Measurements from ENCODE around the gene KCNJ6. TPM values are rescaled to one million over a fixed set of nuclear protein-coding genes. Genes with fewer than 3 reads are reported as not detected.

KCNJ6 gene
- polyA plus RNA-seq, 1 of the 3 experiments (the other 2 are of a cell fraction) = not detected

DNA sequence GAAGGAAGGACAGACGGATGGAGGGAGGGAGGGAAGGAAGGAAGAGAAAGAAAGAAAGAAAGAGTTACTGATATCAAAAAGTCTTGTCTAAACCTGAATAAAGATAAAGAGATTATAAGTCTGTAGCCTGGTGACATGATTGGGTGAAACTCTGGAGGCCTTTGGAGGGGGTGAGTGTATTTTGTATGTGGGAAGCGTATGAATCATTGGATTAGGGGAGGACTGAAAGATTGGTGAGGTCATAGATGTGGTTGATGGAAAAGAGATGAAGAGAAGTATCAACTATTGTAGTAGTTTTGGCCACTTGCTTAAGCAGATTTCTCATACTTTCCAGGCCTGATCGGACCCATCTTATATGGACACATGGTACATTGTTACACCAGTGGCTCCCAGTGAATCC lies 11.5 kb upstream of the KCNJ6 start:
- DNase-seq = no peak
- H3K4me1 ChIP-seq (ENCODE audit: control insufficient read depth in 1 of 2, insufficient read depth in 2 of 2, low read depth in 1 of 2, low read length in 1 of 2) = no peaks in the 10 kb centered on the region
- H3K4me2 ChIP-seq = no peak overlapping the region
- WGBS (ENCODE audit: low lambda C conversion rate) = 5% methylated on average over 3 of the region's 3 CpGs
- no peaks in the 10 kb centered on the region for H3K9me2 ChIP-seq
- no peaks in the 10 kb centered on the region for H3K27me3 ChIP-seq (ENCODE audit: insufficient read depth)
- no peaks in the 10 kb centered on the region for H3F3A ChIP-seq (replicated peaks; ENCODE audit: insufficient read depth)
- H4K20me1 ChIP-seq (ENCODE audit: insufficient read depth) = no peaks in the 10 kb centered on the region
- H3K36me3 ChIP-seq (replicated peaks in 1 of 2; ENCODE audit: control insufficient read depth in 1 of 2, insufficient read depth in 2 of 2, low read length in 1 of 2) = no peaks in the 10 kb centered on the region
- no peak overlapping the region for H3K27ac ChIP-seq (ENCODE audit: low read depth in 2 of 2, low read length in 1 of 2)
- no peak overlapping the region for H3K9ac ChIP-seq
- CTCF ChIA-PET = no interaction called here
- POLR2A ChIA-PET = no interaction called here
- no peak overlapping the region for H3K4me3 ChIP-seq (ENCODE audit: low read depth in 2 of 2, low read length in 1 of 2)
- H2AFZ ChIP-seq (ENCODE audit: low read depth) = no peak overlapping the region
- no peaks in the 10 kb centered on the region for H3K9me3 ChIP-seq
- no peaks in the 10 kb centered on the region for H3K79me2 ChIP-seq (ENCODE audit: insufficient read depth)
- TF ChIP-seq RAD21 (IDR thresholded peaks at IDR 0.05; ENCODE audit: low read length) (no peak), TCF12 (IDR thresholded peaks at IDR 0.05) (no peak), GATA2 (CRISPR knock-in tag; IDR thresholded peaks at IDR 0.05) (no peak), JUND (IDR thresholded peaks at IDR 0.05) (no peak), SMC3 (IDR thresholded peaks at IDR 0.05; ENCODE audit: low read depth, low read length) (no peak), TAF1 (IDR thresholded peaks at IDR 0.05; ENCODE audit: borderline replicate concordance, low read depth, low read length) (no peak)
- TF ChIP-seq, protein P1, sequence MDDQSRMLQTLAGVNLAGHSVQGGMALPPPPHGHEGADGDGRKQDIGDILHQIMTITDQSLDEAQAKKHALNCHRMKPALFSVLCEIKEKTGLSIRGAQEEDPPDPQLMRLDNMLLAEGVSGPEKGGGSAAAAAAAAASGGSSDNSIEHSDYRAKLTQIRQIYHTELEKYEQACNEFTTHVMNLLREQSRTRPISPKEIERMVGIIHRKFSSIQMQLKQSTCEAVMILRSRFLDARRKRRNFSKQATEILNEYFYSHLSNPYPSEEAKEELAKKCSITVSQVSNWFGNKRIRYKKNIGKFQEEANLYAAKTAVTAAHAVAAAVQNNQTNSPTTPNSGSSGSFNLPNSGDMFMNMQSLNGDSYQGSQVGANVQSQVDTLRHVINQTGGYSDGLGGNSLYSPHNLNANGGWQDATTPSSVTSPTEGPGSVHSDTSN (IDR thresholded peaks at IDR 0.05) = no peak
- TF ChIP-seq, protein P2, sequence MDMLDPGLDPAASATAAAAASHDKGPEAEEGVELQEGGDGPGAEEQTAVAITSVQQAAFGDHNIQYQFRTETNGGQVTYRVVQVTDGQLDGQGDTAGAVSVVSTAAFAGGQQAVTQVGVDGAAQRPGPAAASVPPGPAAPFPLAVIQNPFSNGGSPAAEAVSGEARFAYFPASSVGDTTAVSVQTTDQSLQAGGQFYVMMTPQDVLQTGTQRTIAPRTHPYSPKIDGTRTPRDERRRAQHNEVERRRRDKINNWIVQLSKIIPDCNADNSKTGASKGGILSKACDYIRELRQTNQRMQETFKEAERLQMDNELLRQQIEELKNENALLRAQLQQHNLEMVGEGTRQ (IDR thresholded peaks at IDR 0.05; ENCODE audit: borderline replicate concordance, low read depth, low read length) = no peak

DNA sequence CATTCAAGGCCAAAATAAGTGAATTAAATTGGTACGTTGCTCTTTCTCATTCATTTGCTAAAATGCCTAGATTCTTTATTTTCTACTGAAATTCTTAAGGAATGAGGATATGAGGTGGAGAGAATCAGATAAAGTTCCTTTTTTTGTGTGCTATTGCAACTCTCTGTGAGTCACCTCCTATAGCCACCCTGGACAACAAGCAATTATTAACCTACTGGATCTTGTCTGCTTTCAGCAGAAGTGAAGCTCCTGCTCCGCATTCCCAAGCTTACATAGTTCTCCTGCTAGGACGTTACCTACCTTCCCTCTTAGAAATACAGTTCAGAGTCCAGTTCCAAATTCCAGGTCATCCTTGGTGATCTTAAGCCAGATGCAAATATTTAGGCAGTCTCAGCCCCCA lies 4.8 kb upstream of the KCNJ6 start:
- Histone ChIP-seq H3K9me3 (no peaks in the 10 kb centered on the region), H2AFZ (ENCODE audit: low read depth) (no peak overlapping the region), H3K9ac (no peak overlapping the region), H3F3A (replicated peaks; ENCODE audit: insufficient read depth) (no peaks in the 10 kb centered on the region), H3K79me2 (ENCODE audit: insufficient read depth) (no peaks in the 10 kb centered on the region), H3K4me1 (ENCODE audit: control insufficient read depth in 1 of 2, insufficient read depth in 2 of 2, low read depth in 1 of 2, low read length in 1 of 2) (no peaks in the 10 kb centered on the region; a peak in 1 of 4 replicates), H3K27me3 (ENCODE audit: insufficient read depth) (peaks cover 8% of the 10 kb centered on the region), H3K4me3 (ENCODE audit: low read depth in 2 of 2, low read length in 1 of 2) (no peak overlapping the region), H3K36me3 (replicated peaks in 1 of 2; ENCODE audit: control insufficient read depth in 1 of 2, insufficient read depth in 2 of 2, low read length in 1 of 2) (no peaks in the 10 kb centered on the region), H3K4me2 (no peak overlapping the region), H3K27ac (ENCODE audit: low read depth in 2 of 2, low read length in 1 of 2) (no peak overlapping the region), H4K20me1 (ENCODE audit: insufficient read depth) (no peaks in the 10 kb centered on the region), H3K9me2 (no peaks in the 10 kb centered on the region)
- DNase-seq = no peak
- ChIA-PET POLR2A (no interaction called here), CTCF (interaction anchor here (1.0 to 1.2 kb wide), 2 partner anchors 208 to 246 kb away, joined by 3 read pairs; no protein-coding TSS in a partner anchor)
- 9% methylated on average over 3 of the region's 3 CpGs for WGBS (ENCODE audit: low lambda C conversion rate)
- TF ChIP-seq, protein P2 (IDR thresholded peaks at IDR 0.05; ENCODE audit: borderline replicate concordance, low read depth, low read length) = no peak
- TF ChIP-seq, protein P3, sequence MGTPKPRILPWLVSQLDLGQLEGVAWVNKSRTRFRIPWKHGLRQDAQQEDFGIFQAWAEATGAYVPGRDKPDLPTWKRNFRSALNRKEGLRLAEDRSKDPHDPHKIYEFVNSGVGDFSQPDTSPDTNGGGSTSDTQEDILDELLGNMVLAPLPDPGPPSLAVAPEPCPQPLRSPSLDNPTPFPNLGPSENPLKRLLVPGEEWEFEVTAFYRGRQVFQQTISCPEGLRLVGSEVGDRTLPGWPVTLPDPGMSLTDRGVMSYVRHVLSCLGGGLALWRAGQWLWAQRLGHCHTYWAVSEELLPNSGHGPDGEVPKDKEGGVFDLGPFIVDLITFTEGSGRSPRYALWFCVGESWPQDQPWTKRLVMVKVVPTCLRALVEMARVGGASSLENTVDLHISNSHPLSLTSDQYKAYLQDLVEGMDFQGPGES (IDR thresholded peaks at IDR 0.05; ENCODE audit: low read depth, low read length) = no peak
- TF ChIP-seq RAD21 (IDR thresholded peaks at IDR 0.05; ENCODE audit: low read length) (no peak), TEAD4 (IDR thresholded peaks at IDR 0.05; ENCODE audit: borderline replicate concordance, insufficient read depth) (no peak), NFIC (IDR thresholded peaks at IDR 0.05; ENCODE audit: borderline replicate concordance) (no peak), RFX5 (IDR thresholded peaks at IDR 0.05; ENCODE audit: low read length) (no peak), RCOR1 (IDR thresholded peaks at IDR 0.05; ENCODE audit: low read length) (no peak), TCF12 (IDR thresholded peaks at IDR 0.05) (no peak), SMC3 (IDR thresholded peaks at IDR 0.05; ENCODE audit: low read depth, low read length) (no peak), JUND (IDR thresholded peaks at IDR 0.05) (no peak), NRF1 (IDR thresholded peaks at IDR 0.05; ENCODE audit: low read depth, low read length) (no peak), EZH2phosphoT487 (IDR thresholded peaks at IDR 0.05; ENCODE audit: borderline replicate concordance, low read depth) (no peak)
- TF ChIP-seq, protein P4, sequence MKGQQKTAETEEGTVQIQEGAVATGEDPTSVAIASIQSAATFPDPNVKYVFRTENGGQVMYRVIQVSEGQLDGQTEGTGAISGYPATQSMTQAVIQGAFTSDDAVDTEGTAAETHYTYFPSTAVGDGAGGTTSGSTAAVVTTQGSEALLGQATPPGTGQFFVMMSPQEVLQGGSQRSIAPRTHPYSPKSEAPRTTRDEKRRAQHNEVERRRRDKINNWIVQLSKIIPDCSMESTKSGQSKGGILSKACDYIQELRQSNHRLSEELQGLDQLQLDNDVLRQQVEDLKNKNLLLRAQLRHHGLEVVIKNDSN (IDR thresholded peaks at IDR 0.05; ENCODE audit: borderline replicate concordance, low read depth) = no peak
- TF ChIP-seq, protein P1 (IDR thresholded peaks at IDR 0.05) = no peak
- TF ChIP-seq, protein P5, sequence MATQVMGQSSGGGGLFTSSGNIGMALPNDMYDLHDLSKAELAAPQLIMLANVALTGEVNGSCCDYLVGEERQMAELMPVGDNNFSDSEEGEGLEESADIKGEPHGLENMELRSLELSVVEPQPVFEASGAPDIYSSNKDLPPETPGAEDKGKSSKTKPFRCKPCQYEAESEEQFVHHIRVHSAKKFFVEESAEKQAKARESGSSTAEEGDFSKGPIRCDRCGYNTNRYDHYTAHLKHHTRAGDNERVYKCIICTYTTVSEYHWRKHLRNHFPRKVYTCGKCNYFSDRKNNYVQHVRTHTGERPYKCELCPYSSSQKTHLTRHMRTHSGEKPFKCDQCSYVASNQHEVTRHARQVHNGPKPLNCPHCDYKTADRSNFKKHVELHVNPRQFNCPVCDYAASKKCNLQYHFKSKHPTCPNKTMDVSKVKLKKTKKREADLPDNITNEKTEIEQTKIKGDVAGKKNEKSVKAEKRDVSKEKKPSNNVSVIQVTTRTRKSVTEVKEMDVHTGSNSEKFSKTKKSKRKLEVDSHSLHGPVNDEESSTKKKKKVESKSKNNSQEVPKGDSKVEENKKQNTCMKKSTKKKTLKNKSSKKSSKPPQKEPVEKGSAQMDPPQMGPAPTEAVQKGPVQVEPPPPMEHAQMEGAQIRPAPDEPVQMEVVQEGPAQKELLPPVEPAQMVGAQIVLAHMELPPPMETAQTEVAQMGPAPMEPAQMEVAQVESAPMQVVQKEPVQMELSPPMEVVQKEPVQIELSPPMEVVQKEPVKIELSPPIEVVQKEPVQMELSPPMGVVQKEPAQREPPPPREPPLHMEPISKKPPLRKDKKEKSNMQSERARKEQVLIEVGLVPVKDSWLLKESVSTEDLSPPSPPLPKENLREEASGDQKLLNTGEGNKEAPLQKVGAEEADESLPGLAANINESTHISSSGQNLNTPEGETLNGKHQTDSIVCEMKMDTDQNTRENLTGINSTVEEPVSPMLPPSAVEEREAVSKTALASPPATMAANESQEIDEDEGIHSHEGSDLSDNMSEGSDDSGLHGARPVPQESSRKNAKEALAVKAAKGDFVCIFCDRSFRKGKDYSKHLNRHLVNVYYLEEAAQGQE (IDR thresholded peaks at IDR 0.05; ENCODE audit: low read depth, low read length) = no peak
